ENCODE measurements around the gene RHOA. TPM values are rescaled to one million over a fixed set of nuclear protein-coding genes. Genes with fewer than 3 reads are reported as not detected.

The RHOA gene
- total and polyA plus RNA-seq, 10 of the 15 experiments (the other 5 are each of a cell fraction or from before 2014, with no cell fraction given) = 246 to 1,049 (median 515) TPM

- H2AFZ ChIP-seq (ENCODE audit: control insufficient read depth, low read depth, low read length) = no peak overlapping the region
- peaks cover 2% of the 10 kb centered on the region; the same call in 1 of the 2 replicates for H3K79me2 ChIP-seq (ENCODE audit: control insufficient read depth, insufficient read depth, low read length)
- BruUV-seq (replicated peaks) = no TSS peak
- no peak for ATAC-seq
- ChIA-PET CTCF (no interaction called here), RAD21 (ENCODE audit: unreplicated experiment) (no interaction called here), SMC1A (ENCODE audit: uncharacterized antibody, unreplicated experiment) (interaction anchor here (1.3 kb wide), 1 partner anchor 9 kb away, joined by 3 read pairs; no protein-coding TSS in a partner anchor), POLR2A (interaction anchor here (0.5 to 1.3 kb wide), 2 partner anchors 15 to 20 kb away, joined by 3 read pairs; no protein-coding TSS in a partner anchor)
- no peak overlapping the region for H3K4me2 ChIP-seq (ENCODE audit: control insufficient read depth, insufficient read depth)
- H3K9me3 ChIP-seq (replicated peaks; ENCODE audit: control insufficient read depth, insufficient read depth, low read length) = no peaks in the 10 kb centered on the region
- H3K36me3 ChIP-seq (ENCODE audit: control insufficient read depth in 2 of 2, insufficient read depth in 2 of 2, low read length in 1 of 2) = no peaks in the 10 kb centered on the region; a peak in 1 of 4 replicates
- H4K20me1 ChIP-seq (ENCODE audit: control insufficient read depth, insufficient read depth) = no peaks in the 10 kb centered on the region
- FAIRE-seq = no peak
- H3K4me3 ChIP-seq = no peak overlapping the region
- no peak overlapping the region for H3K27ac ChIP-seq (ENCODE audit: control insufficient read depth, insufficient read depth)
- WGBS (ENCODE audit: insufficient coverage, insufficient replicate concordance, low lambda C conversion rate, missing lambda C conversion rate) = 95% methylated on average over 6 of the region's 6 CpGs
- intact Hi-C loops (cut with micrococcal nuclease; ENCODE audit: unreplicated experiment) = no loop called here
- no peak for DNase-seq (ENCODE audit: low read depth, low spot score)
- peaks cover 12% of the 10 kb centered on the region for H3K4me1 ChIP-seq (ENCODE audit: control insufficient read depth, insufficient read depth, low read length)
- H3K27me3 ChIP-seq (replicated peaks in 1 of 2; ENCODE audit: control insufficient read depth in 2 of 2, insufficient read depth in 2 of 2, low read length in 1 of 2) = no peaks in the 10 kb centered on the region
- no peak overlapping the region for H3K9ac ChIP-seq (ENCODE audit: control insufficient read depth, insufficient read depth, low read length)
- TF ChIP-seq MEF2A (IDR thresholded peaks at IDR 0.05; ENCODE audit: insufficient read depth, low read depth, low read length) (no peak), ZSCAN29 (IDR thresholded peaks at IDR 0.05) (no peak), REST (IDR thresholded peaks at IDR 0.05; ENCODE audit: low read depth, low read length) (no peak), RELB (IDR thresholded peaks at IDR 0.05; ENCODE audit: low read depth) (no peak), ATF3 (IDR thresholded peaks at IDR 0.05; ENCODE audit: borderline replicate concordance, extremely low read depth, low read depth, low read length) (no peak), IRF3 (IDR thresholded peaks at IDR 0.05) (no peak), CBX3 (IDR thresholded peaks at IDR 0.05; ENCODE audit: borderline replicate concordance, low read depth) (no peak), RFX5 (IDR thresholded peaks at IDR 0.05; ENCODE audit: low read depth, low read length) (no peak), RCOR1 (conservative IDR thresholded peaks at IDR 0.05; ENCODE audit: low read depth, low read length) (no peak), PAX5 (IDR thresholded peaks at IDR 0.05; ENCODE audit: borderline replicate concordance, low read depth, low read length) (no peak), LARP7 (IDR thresholded peaks at IDR 0.05) (no peak), TCF3 (IDR thresholded peaks at IDR 0.05; ENCODE audit: borderline replicate concordance, insufficient read depth, low read depth, low read length) (no peak), CHD2 (IDR thresholded peaks at IDR 0.05; ENCODE audit: borderline replicate concordance, low read depth, low read length) (no peak), HDGF (IDR thresholded peaks at IDR 0.05) (no peak), ETV6 (conservative IDR thresholded peaks at IDR 0.05 in 1 of 2, IDR thresholded peaks at IDR 0.05 in 1 of 2; ENCODE audit: borderline replicate concordance in 1 of 2, low read depth in 1 of 2) (no peak), ZNF622 (IDR thresholded peaks at IDR 0.05) (no peak), BMI1 (IDR thresholded peaks at IDR 0.05; ENCODE audit: borderline replicate concordance) (no peak), NFYA (IDR thresholded peaks at IDR 0.05; ENCODE audit: borderline replicate concordance, low read depth, low read length) (no peak)
- in situ Hi-C loops (cut with MboI) = no loop called here
Measured at GRCh38 chr3:49424816-49425215, 13.0 kb upstream of the RHOA start.
